H1 (cell line): ENCODE measurements around the gene ARHGAP15.

Source experiments
- BRCA1 ChIP-seq: IDR thresholded peaks from 2 replicates; pipeline ENCODE4 v1.6.1; 2012; ENCODE audit warnings: low read depth, low read length, improper control_type of control experiment
- EGR1 ChIP-seq: IDR thresholded peaks from 2 replicates; pipeline ENCODE4 v1.6.1; 2011; ENCODE audit warnings: low read depth, low read length, borderline replicate concordance
- EZH2 ChIP-seq: fragments of 200-600 bp; sonication (generic); IDR thresholded peaks from 2 replicates; pipeline ENCODE4 v1.7.1; 2012; ENCODE audit warnings: low read depth, mild to moderate bottlenecking, moderate library complexity, low read length, inconsistent platforms; ENCODE audit not compliant: severe bottlenecking
- GABPA ChIP-seq: IDR thresholded peaks from 2 replicates; pipeline ENCODE4 v1.6.1; 2011; ENCODE audit warnings: mild to moderate bottlenecking, low read length, moderate library complexity, borderline replicate concordance; ENCODE audit not compliant: insufficient read depth
- NANOG ChIP-seq: IDR thresholded peaks from 2 replicates; pipeline ENCODE4 v1.6.1; 2011; ENCODE audit warnings: low read length, low read depth, mild to moderate bottlenecking, inconsistent platforms; ENCODE audit not compliant: insufficient read depth, poor library complexity, severe bottlenecking
- NRF1 ChIP-seq: IDR thresholded peaks from 2 replicates; pipeline ENCODE4 v1.6.1; 2011; ENCODE audit warnings: mild to moderate bottlenecking, low read depth, low read length, improper control_type of control experiment
- POLR2A ChIP-seq, 2 experiments: IDR thresholded peaks; 1 replicate in 1 of 2; 2 replicates in 1 of 2; pipeline ENCODE4 v1.6.1; 2011; ENCODE audit warnings: low read depth in 2 of 2, low read length in 2 of 2, mild to moderate bottlenecking in 2 of 2; ENCODE audit errors: control extremely low read depth in 1 of 2
- POLR2AphosphoS5 ChIP-seq: IDR thresholded peaks from 2 replicates; pipeline ENCODE4 v1.6.1; 2011; ENCODE audit warnings: low read depth, low read length
- RBBP5 ChIP-seq: IDR thresholded peaks from 2 replicates; pipeline ENCODE4 v1.7.1; 2012; ENCODE audit warnings: low read depth, mild to moderate bottlenecking, inconsistent platforms, low read length, moderate library complexity, borderline replicate concordance
- SIRT6 ChIP-seq: IDR thresholded peaks from one replicate; pipeline ENCODE4 v1.7.1; 2012; ENCODE audit warnings: low read length, inconsistent platforms
- TAF1 ChIP-seq: IDR thresholded peaks from 2 replicates; pipeline ENCODE4 v1.6.1; 2011; ENCODE audit warnings: mild to moderate bottlenecking, low read depth, low read length
- TF ChIP-seq, protein P1 (sequence below), 3 experiments: IDR thresholded peaks; 1 replicate in 2 of 3; 2 replicates in 1 of 3; pipeline versions ENCODE4 v1.5.1 to v1.6.1; 2011; ENCODE audit warnings: low read length in 3 of 3, mild to moderate bottlenecking in 3 of 3, inconsistent platforms in 2 of 3, low read depth in 1 of 3, moderate library complexity in 1 of 3; ENCODE audit not compliant: insufficient read depth in 1 of 3; ENCODE audit errors: control extremely low read depth in 1 of 3
- TF ChIP-seq, protein P2 (sequence below): IDR thresholded peaks from 2 replicates; pipeline ENCODE4 v1.6.1; 2012; ENCODE audit warnings: low read length, inconsistent platforms

GRCh38 chr2:143415571-143415970 lies 286.4 kb downstream of the ARHGAP15 start:
- TF ChIP-seq, protein P1, sequence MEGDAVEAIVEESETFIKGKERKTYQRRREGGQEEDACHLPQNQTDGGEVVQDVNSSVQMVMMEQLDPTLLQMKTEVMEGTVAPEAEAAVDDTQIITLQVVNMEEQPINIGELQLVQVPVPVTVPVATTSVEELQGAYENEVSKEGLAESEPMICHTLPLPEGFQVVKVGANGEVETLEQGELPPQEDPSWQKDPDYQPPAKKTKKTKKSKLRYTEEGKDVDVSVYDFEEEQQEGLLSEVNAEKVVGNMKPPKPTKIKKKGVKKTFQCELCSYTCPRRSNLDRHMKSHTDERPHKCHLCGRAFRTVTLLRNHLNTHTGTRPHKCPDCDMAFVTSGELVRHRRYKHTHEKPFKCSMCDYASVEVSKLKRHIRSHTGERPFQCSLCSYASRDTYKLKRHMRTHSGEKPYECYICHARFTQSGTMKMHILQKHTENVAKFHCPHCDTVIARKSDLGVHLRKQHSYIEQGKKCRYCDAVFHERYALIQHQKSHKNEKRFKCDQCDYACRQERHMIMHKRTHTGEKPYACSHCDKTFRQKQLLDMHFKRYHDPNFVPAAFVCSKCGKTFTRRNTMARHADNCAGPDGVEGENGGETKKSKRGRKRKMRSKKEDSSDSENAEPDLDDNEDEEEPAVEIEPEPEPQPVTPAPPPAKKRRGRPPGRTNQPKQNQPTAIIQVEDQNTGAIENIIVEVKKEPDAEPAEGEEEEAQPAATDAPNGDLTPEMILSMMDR (IDR thresholded peaks at IDR 0.05; ENCODE audit: control extremely low read depth in 1 of 3, insufficient read depth in 1 of 3, low read depth in 1 of 3, low read length in 3 of 3): no peak
- TF ChIP-seq NRF1 (no peak), RBBP5 (no peak), BRCA1 (no peak), EZH2 (no peak), EGR1 (no peak), NANOG (no peak), POLR2AphosphoS5 (no peak), TAF1 (no peak), GABPA (no peak), POLR2A (IDR thresholded peaks at IDR 0.05; ENCODE audit: control extremely low read depth in 1 of 2, low read depth in 2 of 2, low read length in 2 of 2) (no peak), SIRT6 (no peak)
- TF ChIP-seq, protein P2, sequence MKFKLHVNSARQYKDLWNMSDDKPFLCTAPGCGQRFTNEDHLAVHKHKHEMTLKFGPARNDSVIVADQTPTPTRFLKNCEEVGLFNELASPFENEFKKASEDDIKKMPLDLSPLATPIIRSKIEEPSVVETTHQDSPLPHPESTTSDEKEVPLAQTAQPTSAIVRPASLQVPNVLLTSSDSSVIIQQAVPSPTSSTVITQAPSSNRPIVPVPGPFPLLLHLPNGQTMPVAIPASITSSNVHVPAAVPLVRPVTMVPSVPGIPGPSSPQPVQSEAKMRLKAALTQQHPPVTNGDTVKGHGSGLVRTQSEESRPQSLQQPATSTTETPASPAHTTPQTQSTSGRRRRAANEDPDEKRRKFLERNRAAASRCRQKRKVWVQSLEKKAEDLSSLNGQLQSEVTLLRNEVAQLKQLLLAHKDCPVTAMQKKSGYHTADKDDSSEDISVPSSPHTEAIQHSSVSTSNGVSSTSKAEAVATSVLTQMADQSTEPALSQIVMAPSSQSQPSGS: no peak
